Dedifferentiated amniotic fluid mesenchymal stem cell (primary cell): ENCODE results near the gene SPTSSA.
"Not testable (repeated sequence)": the region's sequence is repeated elsewhere in the genome, so short reads cannot be mapped to it uniquely, and the experiment has no call there.

ENCODE experiments used
- DNase-seq: peaks from one replicate; pipeline ENCODE4 v3.0.0-alpha.2; 2016; ENCODE audit errors: extremely low spot score

Gene SPTSSA

DNA sequence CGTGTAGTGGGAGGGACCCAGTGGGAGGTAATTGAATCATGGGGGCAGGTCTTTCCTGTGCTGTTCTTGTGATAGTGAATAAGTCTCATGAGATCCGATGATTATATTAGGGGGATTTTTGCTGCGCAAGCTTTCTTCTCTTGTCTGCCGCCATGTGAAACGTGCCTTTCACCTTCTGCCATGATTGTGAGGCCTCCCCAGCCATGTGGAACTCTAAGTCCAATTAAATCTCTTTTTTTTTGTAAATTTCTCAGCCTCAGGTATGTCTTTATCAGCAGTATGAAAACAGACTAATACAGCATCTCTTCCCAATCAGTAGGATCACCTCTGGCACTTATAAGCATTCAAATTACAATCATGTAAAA is 34.0 kb downstream of the SPTSSA start:
- not testable (repeated sequence) for DNase-seq

DNA sequence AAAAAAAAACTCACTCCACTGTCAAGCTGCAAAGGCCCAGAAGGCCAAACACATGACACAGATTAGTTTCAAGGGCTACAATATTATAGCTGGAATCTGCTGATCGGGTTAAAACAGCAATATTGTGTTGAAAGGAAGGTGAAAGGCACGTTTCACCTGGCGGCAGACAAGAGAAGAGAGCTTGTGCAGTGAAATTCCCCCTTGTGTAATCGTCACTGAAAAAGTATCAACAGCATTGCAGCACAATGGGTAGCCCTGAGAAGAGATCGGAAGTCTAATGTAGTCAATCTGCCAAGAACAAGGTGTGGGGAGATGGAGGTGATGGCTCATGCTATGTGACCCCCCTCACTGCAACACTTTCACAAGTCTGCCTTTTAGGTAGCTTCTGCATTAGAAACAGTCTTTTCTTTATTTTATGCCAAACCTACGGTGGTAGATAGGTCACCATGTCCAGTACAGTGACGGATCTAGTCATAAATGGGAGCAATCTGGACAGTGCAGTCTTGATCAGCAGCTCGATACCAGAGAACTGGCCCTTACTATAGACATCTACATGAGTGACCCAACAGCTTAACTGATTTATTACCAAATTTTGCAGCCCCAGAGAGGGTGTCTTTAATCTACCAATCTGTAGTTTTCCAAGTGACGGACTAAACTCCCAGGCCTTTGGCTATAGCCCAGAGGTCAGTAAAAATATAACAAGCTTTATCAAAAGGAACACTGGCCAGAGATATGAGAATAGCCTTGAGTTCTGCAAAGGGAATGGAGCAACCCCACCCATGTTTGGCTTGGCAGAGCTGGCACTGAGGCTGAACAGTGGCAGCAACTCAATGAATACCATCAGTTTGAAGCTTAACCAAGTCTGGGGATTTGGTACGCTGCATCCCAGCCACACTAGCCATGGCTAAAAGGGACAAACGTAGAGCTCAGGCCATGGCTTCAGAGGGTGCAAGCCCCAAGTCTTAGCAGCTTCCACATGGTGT is 35.4 kb downstream of the SPTSSA start:
- no peak for DNase-seq

DNA sequence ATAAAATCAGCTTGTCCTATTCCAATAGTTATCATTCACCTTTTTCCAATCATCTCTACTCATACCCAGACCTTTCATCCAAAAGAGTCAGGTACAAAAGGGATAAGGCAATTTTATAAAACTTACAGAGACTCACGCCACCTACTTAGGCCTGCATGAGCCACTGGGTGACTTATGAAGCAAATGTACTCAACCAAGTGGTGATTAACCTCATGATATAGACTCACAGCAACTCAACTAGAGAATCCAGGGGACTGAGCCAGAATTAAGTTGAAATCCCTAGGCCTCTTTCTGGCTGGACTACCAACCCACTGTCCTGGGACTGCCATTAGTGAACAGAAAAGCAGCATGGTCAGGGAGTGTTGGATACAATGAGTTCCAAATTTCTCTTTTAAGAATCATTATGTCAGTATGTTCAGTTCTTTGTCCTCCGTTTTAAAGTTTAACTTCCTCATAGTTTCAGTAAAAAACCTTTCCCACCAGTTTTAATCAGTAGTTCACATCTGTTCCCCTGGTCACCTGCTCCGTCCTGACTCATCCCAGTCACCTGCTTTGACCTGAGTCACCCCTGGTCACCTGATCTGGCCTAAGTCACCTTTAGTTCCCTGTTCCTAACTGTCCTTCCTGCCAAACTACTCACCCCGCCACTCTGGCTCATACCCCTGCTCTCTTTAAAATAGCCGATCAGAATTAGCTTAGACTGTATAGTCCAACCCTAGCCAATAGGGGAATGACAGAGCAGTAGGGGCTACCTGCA is 36.8 kb downstream of the SPTSSA start:
- no peak for DNase-seq

DNA sequence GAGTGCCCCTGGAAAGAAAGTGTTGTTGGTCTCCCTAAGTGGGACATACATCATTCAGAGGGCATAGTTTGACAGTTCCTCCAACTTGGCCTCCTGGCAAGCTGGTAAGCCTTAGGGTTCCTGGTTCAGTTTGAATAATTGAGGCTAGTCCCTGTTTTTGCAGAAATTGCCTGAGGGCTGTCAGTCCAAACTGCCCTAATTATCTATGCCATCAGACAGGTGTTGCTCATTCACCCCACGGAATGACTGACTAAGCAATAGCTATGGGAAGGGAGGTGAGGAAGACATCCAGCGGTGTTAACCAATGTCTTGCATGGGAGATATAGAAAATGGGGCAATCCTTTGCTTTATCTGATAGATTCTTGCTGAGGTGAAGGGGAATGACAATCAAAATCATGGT is 37.6 kb downstream of the SPTSSA start:
- DNase-seq = no peak

DNA sequence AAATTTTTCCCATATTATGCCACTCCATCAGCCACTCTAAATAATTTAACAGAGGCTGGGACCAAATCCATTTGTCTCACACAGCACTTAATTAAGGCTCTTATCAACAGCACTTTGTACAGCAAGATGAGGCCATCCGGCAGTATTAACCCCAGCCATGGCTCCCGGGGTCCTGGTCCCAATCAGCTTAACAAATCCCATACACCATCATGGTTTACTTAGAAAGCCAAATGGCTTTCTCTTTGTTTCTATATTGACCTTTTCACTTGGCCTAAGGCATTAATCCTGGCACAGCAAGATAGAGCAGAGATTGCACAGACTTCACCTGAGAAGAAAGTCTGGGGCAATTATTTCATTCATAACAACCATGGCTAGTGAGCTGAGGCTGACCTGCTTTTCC is 38.6 kb downstream of the SPTSSA start:
- DNase-seq = no peak

DNA sequence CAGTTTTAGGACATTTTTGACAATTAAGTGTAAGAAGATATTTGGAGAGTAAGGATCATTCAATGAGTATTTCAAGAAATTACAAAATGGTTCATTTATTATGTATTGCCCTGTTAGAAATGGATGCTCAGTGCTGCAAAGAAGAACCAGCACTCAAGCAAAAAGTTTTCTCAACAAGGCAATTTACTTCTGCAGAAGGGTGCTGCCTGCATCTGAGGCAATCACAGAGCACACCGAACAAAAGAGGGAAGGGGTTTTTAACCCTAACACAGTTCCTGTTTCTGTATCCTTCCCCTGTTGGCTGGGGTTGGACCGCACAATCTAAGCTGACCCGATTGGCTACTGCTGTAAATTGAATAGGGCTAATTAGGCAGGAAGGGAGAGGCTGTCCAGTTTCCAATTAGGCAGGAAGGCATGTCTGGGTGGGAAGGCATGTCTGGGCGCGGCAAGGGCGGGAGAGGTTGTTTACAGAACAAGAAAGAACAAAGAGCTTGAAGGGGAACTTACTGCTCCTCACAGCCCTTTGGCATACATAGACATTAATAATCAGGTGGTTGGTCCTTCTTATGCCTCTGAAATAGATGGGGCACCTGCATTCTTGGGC is 41.4 kb downstream of the SPTSSA start:
- no peak for DNase-seq

DNA sequence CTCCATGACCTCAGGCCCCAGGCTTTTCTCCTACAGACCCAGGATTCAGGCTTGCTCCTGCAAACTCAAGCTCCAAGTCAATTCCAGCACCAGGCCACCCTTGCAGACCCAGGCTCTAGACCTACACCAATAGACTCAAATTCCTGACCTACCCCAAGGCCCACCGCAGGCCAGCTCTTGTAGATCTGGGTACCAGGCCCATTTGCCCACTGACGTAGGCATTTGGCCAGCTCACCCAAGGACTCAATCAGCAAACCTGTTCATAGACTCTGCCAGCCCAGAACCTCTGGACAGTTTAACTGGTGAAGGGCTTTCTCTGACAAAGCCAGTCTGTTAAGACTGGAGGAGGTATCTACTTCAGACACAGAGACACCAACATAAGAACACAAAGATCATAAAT is 52.3 kb downstream of the SPTSSA start:
- DNase-seq = no peak

DNA sequence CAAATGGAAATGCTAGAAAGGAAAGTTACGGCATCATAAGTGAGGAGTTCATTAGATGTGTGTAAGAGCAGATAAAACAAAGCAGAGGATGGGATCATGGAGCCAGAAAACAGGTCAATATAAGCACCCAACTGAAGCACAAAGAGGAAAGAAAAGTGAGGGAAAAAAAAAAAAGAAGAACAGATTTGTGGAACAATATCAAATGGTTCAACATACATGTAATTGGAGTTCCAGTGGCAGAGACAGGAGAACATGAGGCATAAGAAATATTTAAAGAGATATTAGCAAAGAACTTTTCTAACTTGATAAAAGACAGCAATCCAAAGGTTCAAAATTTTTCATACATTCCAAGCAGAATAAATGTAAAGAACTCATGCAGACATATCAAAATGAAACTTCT is 54.1 kb downstream of the SPTSSA start:
- DNase-seq = no peak

DNA sequence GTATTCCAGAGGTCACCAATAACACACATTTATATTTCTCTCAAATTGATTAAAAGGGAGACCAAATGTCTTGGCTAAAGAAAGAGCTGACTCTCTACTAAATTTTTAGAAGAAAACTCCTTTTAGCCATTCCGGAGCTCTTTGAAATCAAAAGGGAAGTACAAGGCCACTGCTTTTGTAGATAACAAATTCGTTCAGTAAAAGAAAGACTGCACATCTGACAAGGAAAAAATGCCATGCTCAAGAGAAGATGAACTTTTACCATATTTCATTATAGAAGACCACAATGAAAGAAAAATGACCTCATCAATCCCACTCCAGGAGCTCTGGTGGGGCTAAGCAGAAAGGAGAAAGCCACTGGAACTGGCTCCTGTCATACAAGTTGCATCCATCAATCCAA is 57.6 kb downstream of the SPTSSA start:
- no peak for DNase-seq

DNA sequence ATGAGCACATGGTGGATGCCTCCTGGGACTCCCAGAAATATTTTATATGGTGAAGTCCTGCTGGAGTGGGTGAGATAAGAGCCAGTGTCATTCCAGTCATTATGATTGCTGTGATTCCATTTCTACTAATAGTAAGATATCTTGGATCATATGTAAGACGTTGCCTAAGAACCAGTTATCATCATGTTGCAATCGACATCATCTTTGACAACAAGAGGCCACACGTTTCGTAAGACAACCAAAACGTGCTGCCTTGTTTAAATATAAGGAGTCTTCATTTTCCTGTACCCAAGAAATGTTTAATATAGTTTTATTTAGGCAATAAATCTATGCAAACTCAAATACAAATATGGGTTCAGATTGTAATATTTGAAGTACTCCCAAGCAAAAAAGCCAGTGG is 58.4 kb downstream of the SPTSSA start:
- DNase-seq = no peak

DNA sequence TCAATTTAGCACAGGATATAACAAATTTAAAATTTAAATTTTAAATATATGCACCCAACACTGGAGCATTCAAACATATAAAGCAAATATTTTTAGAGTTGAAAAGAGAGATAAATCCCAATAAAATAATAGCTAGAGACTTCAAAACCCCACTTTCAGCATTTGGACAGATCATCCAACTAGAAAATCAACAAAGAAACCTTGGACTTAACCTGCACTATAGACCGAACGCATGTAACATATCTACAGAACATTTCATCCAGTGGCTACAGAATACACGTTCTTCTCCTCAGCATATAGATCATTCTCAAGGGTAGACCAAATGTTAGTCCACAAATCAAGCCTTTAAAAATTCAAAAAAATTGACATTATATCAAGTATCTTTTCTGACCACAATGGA is 64.0 kb downstream of the SPTSSA start:
- DNase-seq = no peak

DNA sequence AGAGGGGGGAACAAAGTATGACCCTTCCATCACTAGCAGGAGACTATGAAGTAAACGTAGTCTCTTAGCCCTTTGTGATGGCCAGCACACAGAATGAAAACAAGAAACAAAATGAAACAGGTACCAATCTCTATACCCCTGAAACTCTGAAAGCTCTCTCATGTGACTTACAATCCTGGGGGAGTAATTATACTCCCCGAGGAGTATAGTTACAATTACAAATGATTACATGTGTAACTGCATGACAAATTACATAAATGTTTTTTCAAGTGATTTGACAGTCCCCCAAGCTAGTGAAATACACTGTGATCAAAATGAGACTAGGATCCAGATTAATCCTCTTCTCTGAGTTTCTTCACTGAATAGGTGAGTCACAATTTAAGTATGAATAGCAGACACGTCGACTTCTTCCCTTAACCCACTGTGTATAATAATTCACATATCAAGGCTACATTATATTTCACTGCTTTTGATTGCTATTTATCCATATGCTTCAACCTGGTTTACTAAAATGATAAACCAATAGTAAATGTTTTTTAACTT is 74.0 kb downstream of the SPTSSA start:
- DNase-seq = no peak

DNA sequence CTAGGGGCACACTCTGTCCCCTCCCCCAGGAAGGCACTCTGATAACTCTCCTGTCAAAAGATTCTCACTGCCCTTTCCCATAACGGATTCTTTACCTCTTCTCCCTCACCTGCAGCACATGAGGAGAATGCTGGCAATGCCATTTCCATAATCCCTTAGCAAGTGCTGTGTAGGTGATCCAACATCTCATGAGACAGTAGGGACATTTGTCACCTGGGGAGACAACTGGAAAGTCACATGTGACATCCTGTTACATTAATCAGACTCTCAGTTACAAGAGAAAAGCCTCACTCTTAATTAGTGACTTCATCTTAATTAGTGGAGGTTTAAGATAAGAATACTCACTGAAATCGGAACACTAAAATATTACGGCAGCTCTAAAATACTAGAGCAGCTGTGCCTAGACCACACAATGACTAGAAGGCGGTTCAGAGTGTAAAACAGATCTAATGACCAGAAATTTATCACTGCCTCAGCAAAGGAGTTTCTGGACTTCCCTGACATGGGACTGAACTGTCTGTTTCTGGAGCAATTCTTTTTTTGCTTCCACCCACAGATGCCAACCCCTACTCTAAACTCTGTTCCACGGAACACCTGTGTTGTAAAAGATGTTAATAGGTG is 75.1 kb downstream of the SPTSSA start:
- DNase-seq = no peak

DNA sequence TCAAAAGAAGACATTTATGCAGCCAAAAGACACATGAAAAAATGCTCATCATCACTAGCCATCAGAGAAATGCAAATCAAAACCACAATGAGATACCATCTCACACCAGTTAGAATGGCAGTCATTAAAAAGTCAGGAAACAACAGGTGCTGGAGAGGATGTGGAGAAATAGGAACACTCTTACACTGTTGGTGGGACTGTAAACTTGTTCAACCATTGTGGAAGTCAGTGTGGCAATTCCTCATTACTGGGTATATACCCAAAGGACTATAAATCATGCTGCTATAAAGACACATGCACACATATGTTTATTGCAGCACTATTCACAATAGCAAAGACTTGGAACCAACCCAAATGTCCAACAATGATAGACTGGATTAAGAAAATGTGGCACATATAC is 76.2 kb downstream of the SPTSSA start:
- not testable (repeated sequence) for DNase-seq

DNA sequence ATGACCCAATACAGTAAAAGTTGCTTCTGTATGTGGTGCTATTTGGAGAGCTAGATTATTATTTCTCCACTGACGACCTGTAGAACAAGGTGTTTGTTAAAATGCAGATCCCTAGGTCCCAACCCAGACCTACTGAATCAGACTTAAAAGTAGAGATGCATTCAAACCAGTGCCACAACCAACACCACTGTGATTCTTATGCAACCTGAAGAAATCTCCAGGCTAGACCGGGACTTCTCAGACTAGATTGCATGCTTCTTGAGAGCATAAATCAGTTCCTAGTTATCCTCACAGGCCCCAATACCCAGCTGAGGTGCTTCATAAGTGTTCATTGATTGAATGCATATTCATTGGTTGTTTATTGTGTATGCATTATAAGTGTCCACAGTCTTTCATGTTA is 78.2 kb downstream of the SPTSSA start:
- no peak for DNase-seq
